Osteocyte (in vitro differentiated cells): Measurements from ENCODE around the gene R3HDM2. TPM values are rescaled to one million over a fixed set of nuclear protein-coding genes. Genes with fewer than 3 reads are reported as not detected.
A peak's percentile ranks its signal among the peaks of the same experiment; 100 is the strongest.

ENCODE experiments used
- DNase-seq: peaks from one replicate; pipeline ENCODE4 v3.0.0; 2021; ENCODE audit warnings: mixed read lengths; ENCODE audit not compliant: unreplicated experiment; ENCODE audit errors: extremely low spot score
- H3K27ac Mint-ChIP-seq: one replicate; pipeline ENCODE4 v1.8.0; 2021; ENCODE audit warnings: mild to moderate bottlenecking, mixed read lengths; ENCODE audit not compliant: unreplicated experiment
- H3K27me3 Mint-ChIP-seq: one replicate; pipeline ENCODE4 v1.8.0; 2021; ENCODE audit warnings: mixed read lengths; ENCODE audit not compliant: unreplicated experiment
- H3K36me3 Mint-ChIP-seq: one replicate; pipeline ENCODE4 v1.8.0; 2021; ENCODE audit warnings: mixed read lengths; ENCODE audit not compliant: unreplicated experiment
- H3K4me1 Mint-ChIP-seq: one replicate; pipeline ENCODE4 v1.8.0; 2021; ENCODE audit warnings: mixed read lengths; ENCODE audit not compliant: unreplicated experiment
- H3K4me3 Mint-ChIP-seq: one replicate; pipeline ENCODE4 v1.8.0; 2021; ENCODE audit warnings: mild to moderate bottlenecking, moderate library complexity, mixed read lengths; ENCODE audit not compliant: unreplicated experiment
- H3K9me3 Mint-ChIP-seq: one replicate; pipeline ENCODE4 v1.8.0; 2021; ENCODE audit warnings: mixed read lengths; ENCODE audit not compliant: unreplicated experiment
- total RNA-seq: library from RNA; stranded (reverse); gene quantifications from 2 replicates; pipeline ENCODE4 v1.2.1, GENCODE V29; 2021
- TF ChIP-seq, protein P1 (sequence below): fragments of 200-600 bp; sonication (generic); IDR thresholded peaks from 2 replicates; pipeline ENCODE4 v1.5.0; 2021; ENCODE audit warnings: antibody characterized with exemption, mild to moderate bottlenecking, moderate library complexity

The R3HDM2 gene
- total RNA-seq, 1 donor from 2014 or later: 65.0 TPM

DNA sequence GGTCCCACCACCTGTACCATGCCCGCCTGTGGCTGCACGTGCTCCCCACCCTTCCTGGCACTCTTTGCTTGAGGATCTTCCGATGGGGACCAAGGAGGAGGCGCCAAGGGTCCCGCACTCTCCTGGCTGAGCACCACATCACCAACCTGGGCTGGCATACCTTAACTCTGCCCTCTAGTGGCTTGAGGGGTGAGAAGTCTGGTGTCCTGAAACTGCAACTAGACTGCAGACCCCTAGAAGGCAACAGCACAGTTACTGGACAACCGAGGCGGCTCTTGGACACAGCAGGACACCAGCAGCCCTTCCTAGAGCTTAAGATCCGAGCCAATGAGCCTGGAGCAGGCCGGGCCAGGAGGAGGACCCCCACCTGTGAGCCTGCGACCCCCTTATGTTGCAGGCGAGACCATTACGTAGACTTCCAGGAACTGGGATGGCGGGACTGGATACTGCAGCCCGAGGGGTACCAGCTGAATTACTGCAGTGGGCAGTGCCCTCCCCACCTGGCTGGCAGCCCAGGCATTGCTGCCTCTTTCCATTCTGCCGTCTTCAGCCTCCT, 25.4 kb upstream of the R3HDM2 start:
- Mint-ChIP-seq H3K4me3 (no peak overlapping the region), H3K36me3 (no peaks in the 10 kb centered on the region), H3K27ac (no peak overlapping the region), H3K4me1 (peaks cover 46% of the 10 kb centered on the region), H3K27me3 (no peaks in the 10 kb centered on the region), H3K9me3 (no peaks in the 10 kb centered on the region)
- TF ChIP-seq, protein P1, sequence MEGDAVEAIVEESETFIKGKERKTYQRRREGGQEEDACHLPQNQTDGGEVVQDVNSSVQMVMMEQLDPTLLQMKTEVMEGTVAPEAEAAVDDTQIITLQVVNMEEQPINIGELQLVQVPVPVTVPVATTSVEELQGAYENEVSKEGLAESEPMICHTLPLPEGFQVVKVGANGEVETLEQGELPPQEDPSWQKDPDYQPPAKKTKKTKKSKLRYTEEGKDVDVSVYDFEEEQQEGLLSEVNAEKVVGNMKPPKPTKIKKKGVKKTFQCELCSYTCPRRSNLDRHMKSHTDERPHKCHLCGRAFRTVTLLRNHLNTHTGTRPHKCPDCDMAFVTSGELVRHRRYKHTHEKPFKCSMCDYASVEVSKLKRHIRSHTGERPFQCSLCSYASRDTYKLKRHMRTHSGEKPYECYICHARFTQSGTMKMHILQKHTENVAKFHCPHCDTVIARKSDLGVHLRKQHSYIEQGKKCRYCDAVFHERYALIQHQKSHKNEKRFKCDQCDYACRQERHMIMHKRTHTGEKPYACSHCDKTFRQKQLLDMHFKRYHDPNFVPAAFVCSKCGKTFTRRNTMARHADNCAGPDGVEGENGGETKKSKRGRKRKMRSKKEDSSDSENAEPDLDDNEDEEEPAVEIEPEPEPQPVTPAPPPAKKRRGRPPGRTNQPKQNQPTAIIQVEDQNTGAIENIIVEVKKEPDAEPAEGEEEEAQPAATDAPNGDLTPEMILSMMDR: peak; percentile 59
- no peak for DNase-seq

DNA sequence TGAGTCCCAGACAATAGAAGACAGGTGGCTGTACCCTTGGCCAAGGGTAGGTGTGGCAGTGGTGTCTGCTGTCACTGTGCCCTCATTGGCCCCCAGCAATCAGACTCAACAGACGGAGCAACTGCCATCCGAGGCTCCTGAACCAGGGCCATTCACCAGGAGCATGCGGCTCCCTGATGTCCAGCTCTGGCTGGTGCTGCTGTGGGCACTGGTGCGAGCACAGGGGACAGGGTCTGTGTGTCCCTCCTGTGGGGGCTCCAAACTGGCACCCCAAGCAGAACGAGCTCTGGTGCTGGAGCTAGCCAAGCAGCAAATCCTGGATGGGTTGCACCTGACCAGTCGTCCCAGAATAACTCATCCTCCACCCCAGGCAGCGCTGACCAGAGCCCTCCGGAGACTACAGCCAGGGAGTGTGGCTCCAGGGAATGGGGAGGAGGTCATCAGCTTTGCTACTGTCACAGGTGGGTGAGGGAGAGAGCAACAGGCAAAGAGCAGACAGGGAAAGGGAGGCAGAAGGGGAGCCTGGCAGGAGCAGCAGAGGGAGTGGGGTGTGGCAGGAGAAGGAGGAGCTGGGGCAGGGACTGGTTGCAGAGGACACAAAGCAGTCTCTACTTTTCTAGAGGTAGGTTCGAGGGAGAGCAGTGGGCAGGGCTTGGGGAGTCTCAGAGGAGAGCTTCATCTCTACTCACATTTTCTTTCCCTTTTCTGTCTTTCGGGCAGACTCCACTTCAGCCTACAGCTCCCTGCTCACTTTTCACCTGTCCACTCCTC, 24.7 kb upstream of the R3HDM2 start:
- Mint-ChIP-seq H3K27me3 (no peaks in the 10 kb centered on the region), H3K36me3 (no peaks in the 10 kb centered on the region), H3K27ac (peak overlapping the region; percentile 75), H3K4me1 (peaks cover 42% of the 10 kb centered on the region), H3K9me3 (no peaks in the 10 kb centered on the region), H3K4me3 (no peak overlapping the region)
- no peak for DNase-seq
- TF ChIP-seq, protein P1: no peak

DNA sequence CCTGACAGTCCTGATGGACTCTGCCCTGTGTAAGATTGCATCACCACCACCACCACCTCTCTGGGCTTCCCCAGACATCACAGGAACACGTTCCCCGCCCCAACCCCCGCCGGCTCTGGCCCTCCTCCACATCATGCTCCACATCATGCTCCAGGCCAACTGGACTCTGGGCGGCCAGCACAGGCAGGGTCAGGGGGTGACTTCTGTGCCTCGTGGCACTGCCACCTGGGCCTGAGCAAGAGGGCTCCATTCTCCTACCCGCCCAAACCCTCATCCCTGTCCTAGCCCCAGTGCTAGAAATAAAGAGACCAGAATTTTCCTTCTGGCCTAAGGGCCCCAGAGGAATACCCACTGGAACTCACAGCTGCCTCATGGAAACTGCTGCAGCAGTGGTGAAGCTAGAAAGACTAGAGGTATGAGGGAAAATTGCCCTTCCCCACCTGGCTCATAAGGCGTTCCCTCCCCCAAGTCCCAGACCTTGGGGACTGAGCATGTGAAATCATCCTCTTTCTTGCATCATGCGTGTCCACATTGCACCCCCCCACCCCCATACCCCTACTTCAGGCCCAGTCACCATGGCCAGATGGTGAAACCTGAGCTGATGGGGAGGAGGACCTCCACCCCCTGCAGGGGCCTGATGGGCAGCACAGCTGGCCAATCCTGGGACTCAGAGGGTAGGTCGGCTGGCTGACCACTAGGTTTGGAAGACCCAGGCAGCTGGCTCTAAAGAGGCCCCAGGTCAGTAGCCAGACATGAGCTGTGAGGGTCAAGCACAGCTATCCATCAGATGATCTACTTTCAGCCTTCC, 23.9 kb upstream of the R3HDM2 start, which contains the start of gene INHBE:
Gene INHBE, plus strand, starts transcription at position 742 of the 808 bp plus-strand sequence. CDS start 230 bp downstream, outside the sequence.
- Mint-ChIP-seq H3K4me1 (peaks cover 37% of the 10 kb centered on the region), H3K27ac (peak within 1 kb of the TSS; percentile 75), H3K4me3 (no peak within 1 kb of the TSS), H3K9me3 (no peaks in the 10 kb centered on the region), H3K36me3 (no peaks in the 10 kb centered on the region), H3K27me3 (no peaks in the 10 kb centered on the region)
- no peak for DNase-seq
- TF ChIP-seq, protein P1: no peak

DNA sequence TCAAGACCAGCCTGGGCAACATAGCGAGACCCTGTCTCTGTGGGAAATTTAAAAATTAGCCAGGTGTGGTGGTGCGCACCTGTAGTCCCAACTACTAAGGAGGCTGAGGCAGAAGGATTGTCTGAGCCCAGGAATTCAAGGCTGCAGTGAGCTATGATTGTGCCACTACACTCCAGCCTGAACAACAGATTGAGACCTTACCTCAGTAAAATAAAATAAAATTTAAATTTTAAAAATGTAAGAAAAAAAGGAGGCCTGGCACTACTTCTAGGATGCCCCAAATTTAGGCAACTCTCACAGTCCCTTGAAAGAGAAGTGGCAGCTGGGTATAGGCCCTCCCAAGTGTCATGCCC, 23.3 kb upstream of the R3HDM2 start:
- DNase-seq: no peak
- Mint-ChIP-seq H3K36me3 (no peaks in the 10 kb centered on the region), H3K27ac (peak overlapping the region; percentile 75), H3K27me3 (no peaks in the 10 kb centered on the region), H3K4me1 (peaks cover 36% of the 10 kb centered on the region), H3K4me3 (no peak overlapping the region), H3K9me3 (no peaks in the 10 kb centered on the region)
- TF ChIP-seq, protein P1: no peak
